D341Med (cell line): ENCODE data around the gene RAD23B.
A peak's percentile ranks its signal among the peaks of the same experiment; 100 is the strongest.
"Not testable (repeated sequence)": the region's sequence is repeated elsewhere in the genome, so short reads cannot be mapped to it uniquely, and the experiment has no call there.

Experiments used
- DNase-seq: peaks from one replicate; pipeline ENCODE4 v3.0.0; 2012; ENCODE audit warnings: low spot score

The RAD23B gene

GRCh38 chr9:107293543-107294085 lies 10.5 kb downstream of the RAD23B start:
- no peak for DNase-seq

DNA sequence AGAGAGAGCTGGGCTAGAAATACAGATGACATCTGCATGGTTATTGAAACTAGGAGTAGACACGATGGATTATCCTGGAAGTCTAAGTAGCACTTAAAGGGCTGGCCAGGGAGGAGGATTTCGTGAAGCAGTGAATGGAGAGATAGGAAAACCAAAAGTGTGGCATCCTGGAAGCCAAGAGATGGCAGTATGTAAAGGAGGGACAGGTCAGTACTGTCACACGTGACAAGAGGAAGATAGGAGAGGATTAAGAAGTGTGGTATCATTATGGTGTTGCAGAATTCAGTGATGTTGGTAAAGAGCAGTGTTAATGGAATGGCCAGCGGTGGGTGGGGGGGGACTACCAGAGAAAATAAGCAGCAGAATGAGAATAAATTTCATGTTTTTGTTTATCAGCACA lies 11.7 kb downstream of the RAD23B start:
- peak; percentile 40 for DNase-seq

- no peak for DNase-seq
Measured at GRCh38 chr9:107295995-107296394, 12.9 kb downstream of the RAD23B start.

DNA sequence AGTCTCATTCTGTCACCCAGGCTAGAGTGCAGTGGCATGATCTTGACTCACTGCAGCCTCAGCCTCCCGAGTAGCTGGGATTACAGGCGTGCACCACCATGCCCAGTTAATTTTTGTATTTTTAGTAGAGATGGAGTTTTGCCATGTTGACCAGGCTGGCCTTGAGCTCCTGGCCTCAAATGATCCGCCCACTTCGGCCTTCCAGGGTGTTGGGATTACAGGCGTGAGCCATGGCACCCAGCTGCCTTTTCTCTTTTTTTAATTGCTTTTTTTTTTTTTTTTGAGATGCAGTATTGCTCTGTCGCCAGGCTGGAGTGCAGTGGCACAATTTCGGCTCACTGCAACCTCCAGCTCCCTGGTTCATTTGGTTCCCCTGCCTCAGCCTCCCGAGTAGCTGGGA lies 13.5 kb downstream of the RAD23B start:
- DNase-seq: not testable (repeated sequence)

DNA sequence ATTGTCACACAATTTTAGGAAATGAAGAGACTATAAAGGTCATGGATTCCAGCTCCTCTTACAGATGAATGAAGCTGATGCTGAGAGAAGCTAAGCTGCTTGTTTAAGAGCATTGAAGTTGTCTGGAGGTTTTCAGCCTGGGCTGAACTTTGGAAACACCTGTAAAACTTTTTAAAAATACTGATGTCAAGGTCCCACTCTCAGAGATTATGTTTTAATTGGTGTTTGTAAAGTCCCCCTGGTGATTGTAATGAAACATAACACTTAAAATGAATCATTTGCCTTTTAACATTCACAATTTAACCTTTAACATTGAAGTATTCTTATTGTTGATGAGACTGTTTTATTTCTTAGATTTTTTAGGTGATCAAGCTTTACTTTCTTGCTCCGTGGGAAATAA lies 16.4 kb downstream of the RAD23B start:
- no peak for DNase-seq

GRCh38 chr9:107306308-107306707 lies 23.2 kb downstream of the RAD23B start:
- DNase-seq: no peak

GRCh38 chr9:107307331-107307730 lies 24.3 kb downstream of the RAD23B start:
- no peak for DNase-seq

DNA sequence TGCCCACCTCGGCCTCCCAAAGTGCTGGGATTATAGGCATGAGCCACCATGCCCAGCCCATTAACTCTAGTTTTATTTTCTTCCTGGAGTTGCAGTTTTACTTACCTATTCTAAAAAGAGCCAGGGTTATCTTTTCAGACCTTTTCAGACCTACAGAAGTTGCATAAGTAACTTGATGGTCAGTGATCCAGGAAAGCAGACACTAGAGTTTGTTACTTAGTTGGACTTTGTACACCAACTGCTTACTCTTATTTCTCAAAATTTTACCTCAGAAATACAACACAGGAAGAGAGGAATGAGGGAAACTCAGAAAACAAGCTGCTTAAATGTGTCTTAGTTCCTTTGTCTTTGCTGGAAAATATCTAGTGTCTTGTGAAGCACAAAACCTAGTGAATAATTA lies 25.4 kb downstream of the RAD23B start:
- no peak for DNase-seq

- DNase-seq: no peak
Measured at GRCh38 chr9:107309271-107309670, 26.2 kb downstream of the RAD23B start.

GRCh38 chr9:107312376-107313050 lies 29.4 kb downstream of the RAD23B start:
- DNase-seq: peak; percentile 52

DNA sequence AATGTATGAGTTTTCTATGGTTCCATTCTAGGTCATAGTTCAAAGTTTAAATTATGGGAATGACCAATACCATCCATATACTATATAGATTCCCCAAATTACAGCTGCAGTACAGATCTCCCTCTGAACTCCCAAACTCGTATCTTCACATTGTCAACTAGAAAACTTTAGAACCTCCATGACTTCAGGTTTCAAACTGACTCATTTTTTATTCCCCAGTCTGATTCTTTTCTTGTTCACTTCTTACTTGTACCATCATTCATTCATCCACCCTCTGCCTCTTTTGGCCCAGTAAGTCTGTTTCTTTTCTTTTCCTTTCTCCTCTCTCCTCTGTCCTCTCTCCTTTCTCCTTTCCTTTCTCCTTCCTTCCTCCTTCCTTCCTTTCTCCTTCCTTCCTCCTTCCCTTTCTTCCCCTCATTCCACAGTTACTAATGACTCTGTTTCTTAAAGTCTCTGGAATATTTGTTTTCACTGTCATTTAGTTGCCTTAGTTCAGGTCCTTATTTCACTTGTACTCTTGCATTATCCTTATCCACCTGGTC lies 30.5 kb downstream of the RAD23B start:
- no peak for DNase-seq

DNA sequence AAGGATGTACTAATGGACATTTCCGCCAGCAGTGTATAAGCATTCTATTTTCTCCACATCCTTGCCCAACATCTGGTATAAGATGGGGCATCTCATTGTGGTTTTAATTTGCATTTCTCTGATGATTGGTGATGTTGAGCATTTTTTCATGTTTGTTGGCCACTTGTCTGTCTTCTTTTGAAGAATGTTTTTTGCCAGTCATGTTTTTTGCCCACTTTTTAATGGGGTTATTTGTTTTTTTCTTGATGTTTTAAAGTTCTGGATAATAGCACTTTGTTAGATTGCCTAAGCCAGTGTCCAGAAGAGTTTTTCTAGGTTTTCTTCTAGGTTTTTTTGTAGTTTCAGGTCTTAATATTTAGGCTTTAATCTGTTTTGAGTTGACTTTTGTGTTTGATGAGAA lies 31.7 kb downstream of the RAD23B start:
- no peak for DNase-seq

GRCh38 chr9:107316795-107317661 lies 33.9 kb downstream of the RAD23B start:
- DNase-seq: no peak

GRCh38 chr9:107322643-107323042 lies 39.6 kb downstream of the RAD23B start:
- DNase-seq: no peak

GRCh38 chr9:107323836-107324585 lies 40.9 kb downstream of the RAD23B start:
- DNase-seq: no peak

DNA sequence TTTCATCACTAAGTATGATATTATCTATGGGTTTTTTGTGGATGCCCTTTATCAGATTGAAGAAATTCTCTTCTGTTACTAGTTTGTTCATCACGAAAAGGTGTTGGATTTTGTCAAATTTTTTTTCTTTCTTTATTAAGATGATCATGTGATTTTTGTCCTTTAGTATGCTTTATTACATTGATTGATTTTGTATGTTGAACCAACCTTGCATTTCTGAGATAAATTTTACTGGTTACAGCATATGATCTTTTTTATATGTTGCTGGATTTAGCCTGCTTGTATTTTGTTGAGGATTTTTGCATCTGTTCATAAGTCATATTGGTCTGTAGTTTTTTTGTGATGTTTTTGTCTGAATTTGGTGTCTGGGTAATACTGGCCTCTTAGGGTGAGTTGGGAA lies 42.8 kb downstream of the RAD23B start:
- no peak for DNase-seq

GRCh38 chr9:107328510-107328909 lies 45.4 kb downstream of the RAD23B start:
- no peak for DNase-seq

- no peak for DNase-seq
Measured at GRCh38 chr9:107330420-107330819, 47.3 kb downstream of the RAD23B start.

GRCh38 chr9:107332883-107333282 lies 49.8 kb downstream of the RAD23B start:
- DNase-seq: no peak

GRCh38 chr9:107333363-107333762 lies 50.3 kb downstream of the RAD23B start:
- no peak for DNase-seq

DNA sequence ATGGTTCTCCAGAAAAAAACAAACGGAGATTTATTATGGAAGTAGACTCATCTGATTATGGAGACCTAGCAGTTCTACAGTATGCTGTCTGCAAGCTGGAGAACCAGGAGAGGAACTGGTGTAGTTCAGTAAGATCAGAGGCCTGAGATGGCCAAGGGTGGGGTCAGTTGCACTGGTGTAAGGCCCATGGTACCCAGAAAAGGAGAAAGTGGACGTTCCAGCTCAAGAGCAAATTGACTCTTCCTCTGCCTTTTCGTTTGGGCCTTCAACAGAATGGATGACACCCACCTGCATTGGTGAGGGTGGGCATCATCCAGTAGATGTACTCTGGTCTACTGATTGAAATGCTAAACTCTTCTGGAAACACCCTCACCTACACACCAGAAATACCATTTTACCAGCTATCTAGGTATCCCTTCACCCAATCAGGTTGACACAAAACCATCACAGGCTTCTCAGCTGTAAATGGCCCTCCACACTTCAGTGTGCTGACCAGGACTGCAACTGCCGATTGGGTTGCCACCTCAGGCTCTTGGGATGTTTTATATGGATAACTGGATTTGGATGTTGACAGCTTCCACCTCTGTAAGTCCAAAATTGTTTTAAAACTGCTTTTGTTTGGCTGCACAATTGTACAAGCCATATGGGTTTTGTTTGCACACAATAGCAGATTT lies 51.2 kb downstream of the RAD23B start:
- no peak for DNase-seq

GRCh38 chr9:107335331-107335730 lies 52.3 kb downstream of the RAD23B start:
- DNase-seq: no peak
